K562 (cell line): ENCODE data around the gene CAV1. TPM values are rescaled to one million over a fixed set of nuclear protein-coding genes. Genes with fewer than 3 reads are reported as not detected.

Experiments
- HDAC6 ChIP-seq: IDR thresholded peaks from 2 replicates; pipeline ENCODE4 v1.6.1; 2012; ENCODE audit warnings: low read depth, mild to moderate bottlenecking, control low read depth, inconsistent platforms, low read length, moderate library complexity
- ILF3 ChIP-seq: fragments of 450-650 bp; IDR thresholded peaks from 2 replicates; pipeline ENCODE4 v1.6.1; 2018; ENCODE audit warnings: antibody characterized with exemption, mild to moderate bottlenecking, moderate library complexity, borderline replicate concordance
- NFE2 ChIP-seq: IDR thresholded peaks from 2 replicates; pipeline ENCODE4 v1.6.1; 2014; ENCODE audit warnings: antibody characterized with exemption, low read depth
- RBM14 ChIP-seq: fragments of 200-400 bp; formaldehyde crosslinking; IDR thresholded peaks from 2 replicates; pipeline ENCODE4 v1.6.1; 2018; ENCODE audit warnings: low read depth, mild to moderate bottlenecking, low read length, moderate library complexity, borderline replicate concordance; ENCODE audit not compliant: insufficient read depth
- RFX1 ChIP-seq: fragments of 450-650 bp; IDR thresholded peaks from 2 replicates; pipeline ENCODE4 v1.6.1; 2016; ENCODE audit warnings: mild to moderate bottlenecking, moderate library complexity
- TAL1 ChIP-seq: fragments of 450-650 bp; IDR thresholded peaks from 2 replicates; pipeline ENCODE4 v1.6.1; 2016; ENCODE audit warnings: mild to moderate bottlenecking
- ZC3H11A ChIP-seq: IDR thresholded peaks from 2 replicates; pipeline ENCODE4 v1.6.1; 2012; ENCODE audit warnings: low read depth, low read length, improper control_type of control experiment
- ZNF253 ChIP-seq: fragments of 250-450 bp; sonication (Bioruptor Pico); conservative IDR thresholded peaks from 2 replicates; pipeline ENCODE4 v1.6.1; 2021; ENCODE audit warnings: mild to moderate bottlenecking
- ZNF766 ChIP-seq: fragments of 200-800 bp; sonication (Bioruptor generic); conservative IDR thresholded peaks from 2 replicates; pipeline ENCODE4 v1.6.1; 2016; ENCODE audit warnings: missing genetic modification characterization, missing compliant biosample characterization
- polyA plus RNA-seq, 8 experiments: library from polyadenylated mRNA; depleted of rRNA in 4 of 8; stranded (reverse) in 5 of 8; unstranded in 3 of 8; fragments of >200 nt; fragmentation: Nextera tagmentation in 2 of 8; fragmentation: Illumina TruSeq in 1 of 8; extraction: Ambion mirVana in 2 of 8; extraction: Trizol in 1 of 8; gene quantifications; 2 replicates each; pipeline versions ENCODE4 v1.2.1 to v1.2.3, GENCODE V29; 2011 to 2014; ENCODE audit warnings: inconsistent platforms in 1 of 8, missing spikeins in 1 of 8
- total RNA-seq, 7 experiments: library from RNA; depleted of rRNA in 6 of 7; stranded (reverse); fragments of >200 nt in 6 of 7; fragmentation: Illumina TruSeq in 2 of 7; extraction: Trizol in 2 of 7; gene quantifications; 2 replicates each; pipeline versions ENCODE4 v1.2.1 to v1.2.3, GENCODE V29; 2011 to 2021; ENCODE audit warnings: low replicate concordance in 1 of 7
- TF ChIP-seq, protein P1 (sequence below): sonication (generic); formaldehyde crosslinking; IDR thresholded peaks from 2 replicates; pipeline ENCODE4 v1.8.1; 2023; ENCODE audit warnings: mild to moderate bottlenecking, missing genetic modification reagents
- TF ChIP-seq, protein P2 (sequence below): fragments of 450-650 bp; conservative IDR thresholded peaks from 2 replicates; pipeline ENCODE4 v1.6.1; 2016; ENCODE audit warnings: missing genetic modification characterization, low read depth, mild to moderate bottlenecking, control low read depth, missing compliant biosample characterization

Gene CAV1
- total and polyA plus RNA-seq, 9 of the 15 experiments (the other 6 are each of a cell fraction or from before 2014, with no cell fraction given), result 0.08 to 1.5 (median 0.63) TPM

DNA sequence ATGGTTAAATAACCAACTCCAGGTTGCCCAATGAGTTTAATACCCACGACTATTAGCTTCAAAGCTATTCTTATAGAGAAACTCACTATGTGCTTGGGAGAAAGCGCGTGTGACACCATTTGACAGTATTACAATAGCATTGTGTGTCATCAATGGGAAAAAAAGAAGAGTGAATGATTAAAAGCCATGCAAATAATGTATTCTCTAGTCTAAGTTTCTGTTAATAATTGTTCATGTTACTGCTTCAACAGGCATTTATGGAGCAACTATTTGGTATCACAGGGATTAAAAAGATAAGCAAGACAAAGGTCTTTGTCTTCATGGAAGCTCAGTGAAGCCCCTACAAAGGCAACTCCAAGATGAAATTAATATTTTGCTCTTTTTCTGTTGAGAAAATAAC is 47.2 kb downstream of the CAV1 start (continued):
- TF ChIP-seq, protein P1, sequence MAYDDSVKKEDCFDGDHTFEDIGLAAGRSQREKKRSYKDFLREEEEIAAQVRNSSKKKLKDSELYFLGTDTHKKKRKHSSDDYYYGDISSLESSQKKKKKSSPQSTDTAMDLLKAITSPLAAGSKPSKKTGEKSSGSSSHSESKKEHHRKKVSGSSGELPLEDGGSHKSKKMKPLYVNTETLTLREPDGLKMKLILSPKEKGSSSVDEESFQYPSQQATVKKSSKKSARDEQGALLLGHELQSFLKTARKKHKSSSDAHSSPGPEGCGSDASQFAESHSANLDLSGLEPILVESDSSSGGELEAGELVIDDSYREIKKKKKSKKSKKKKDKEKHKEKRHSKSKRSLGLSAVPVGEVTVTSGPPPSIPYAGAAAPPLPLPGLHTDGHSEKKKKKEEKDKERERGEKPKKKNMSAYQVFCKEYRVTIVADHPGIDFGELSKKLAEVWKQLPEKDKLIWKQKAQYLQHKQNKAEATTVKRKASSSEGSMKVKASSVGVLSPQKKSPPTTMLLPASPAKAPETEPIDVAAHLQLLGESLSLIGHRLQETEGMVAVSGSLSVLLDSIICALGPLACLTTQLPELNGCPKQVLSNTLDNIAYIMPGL (CRISPR knock-in tag), result no peak
- TF ChIP-seq ZNF766 (no peak), ILF3 (no peak), RBM14 (no peak), HDAC6 (no peak), ZNF253 (no peak), ZC3H11A (no peak), NFE2 (no peak), RFX1 (no peak), TAL1 (no peak)
- TF ChIP-seq, protein P2, sequence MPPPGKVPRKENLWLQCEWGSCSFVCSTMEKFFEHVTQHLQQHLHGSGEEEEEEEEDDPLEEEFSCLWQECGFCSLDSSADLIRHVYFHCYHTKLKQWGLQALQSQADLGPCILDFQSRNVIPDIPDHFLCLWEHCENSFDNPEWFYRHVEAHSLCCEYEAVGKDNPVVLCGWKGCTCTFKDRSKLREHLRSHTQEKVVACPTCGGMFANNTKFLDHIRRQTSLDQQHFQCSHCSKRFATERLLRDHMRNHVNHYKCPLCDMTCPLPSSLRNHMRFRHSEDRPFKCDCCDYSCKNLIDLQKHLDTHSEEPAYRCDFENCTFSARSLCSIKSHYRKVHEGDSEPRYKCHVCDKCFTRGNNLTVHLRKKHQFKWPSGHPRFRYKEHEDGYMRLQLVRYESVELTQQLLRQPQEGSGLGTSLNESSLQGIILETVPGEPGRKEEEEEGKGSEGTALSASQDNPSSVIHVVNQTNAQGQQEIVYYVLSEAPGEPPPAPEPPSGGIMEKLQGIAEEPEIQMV, result no peak
